Endodermal cell (in vitro differentiated cells): ENCODE data around the gene OR13C9. TPM values are rescaled to one million over a fixed set of nuclear protein-coding genes. Genes with fewer than 3 reads are reported as not detected.
"Not testable (repeated sequence)": the region's sequence is repeated elsewhere in the genome, so short reads cannot be mapped to it uniquely, and the experiment has no call there.

ENCODE experiments used
- DNase-seq: peaks from one replicate; pipeline ENCODE4 v3.0.0-alpha.2; 2017
- H3K27ac ChIP-seq: 2 replicates; pipeline ENCODE4 v1.5.1; 2013; ENCODE audit warnings: mild to moderate bottlenecking, low read depth, low read length, moderate library complexity
- H3K27me3 ChIP-seq: 2 replicates; pipeline ENCODE4 v1.6.1; 2013; ENCODE audit warnings: mild to moderate bottlenecking, low read length, moderate library complexity; ENCODE audit not compliant: insufficient read depth, control insufficient read depth, poor library complexity, severe bottlenecking
- H3K36me3 ChIP-seq: 2 replicates; pipeline ENCODE4 v1.7.0; 2013; ENCODE audit warnings: mild to moderate bottlenecking, low read length, moderate library complexity; ENCODE audit not compliant: control insufficient read depth, insufficient read depth
- H3K4me1 ChIP-seq: one replicate; pipeline ENCODE4 v1.7.0; 2013; ENCODE audit warnings: low read length; ENCODE audit not compliant: control insufficient read depth, insufficient read depth
- H3K4me3 ChIP-seq: 2 replicates; pipeline ENCODE4 v1.5.1; 2013; ENCODE audit warnings: mild to moderate bottlenecking, low read length, moderate library complexity
- H3K9ac ChIP-seq: 2 replicates; pipeline ENCODE4 v1.6.1; 2013; ENCODE audit warnings: mild to moderate bottlenecking, low read length, moderate library complexity; ENCODE audit not compliant: poor library complexity, severe bottlenecking; ENCODE audit errors: extremely low read depth
- H3K9me3 ChIP-seq: 2 replicates; pipeline ENCODE4 v1.6.1; 2013; ENCODE audit warnings: mild to moderate bottlenecking, low read length, moderate library complexity; ENCODE audit not compliant: control insufficient read depth
- H3K27ac Mint-ChIP-seq: 2 replicates; pipeline ENCODE4 v1.8.0; 2020; ENCODE audit warnings: mixed read lengths
- H3K27me3 Mint-ChIP-seq: 2 replicates; pipeline ENCODE4 v1.8.0; 2021; ENCODE audit warnings: mild to moderate bottlenecking, mixed read lengths; ENCODE audit not compliant: insufficient read depth
- H3K36me3 Mint-ChIP-seq: 2 replicates; pipeline ENCODE4 v1.8.0; 2020; ENCODE audit warnings: low read depth, mixed read lengths
- H3K4me1 Mint-ChIP-seq: 2 replicates; pipeline ENCODE4 v1.8.0; 2020; ENCODE audit warnings: mixed read lengths
- H3K4me3 Mint-ChIP-seq: 2 replicates; pipeline ENCODE4 v1.8.0; 2020; ENCODE audit warnings: mild to moderate bottlenecking, moderate library complexity, mixed read lengths
- H3K9me3 Mint-ChIP-seq: 2 replicates; pipeline ENCODE4 v1.8.0; 2020; ENCODE audit warnings: mild to moderate bottlenecking, mixed read lengths
- CTCF ChIP-seq: fragments of 200-600 bp; sonication (generic); conservative IDR thresholded peaks from 2 replicates; pipeline ENCODE4 v1.5.0; 2021; ENCODE audit warnings: antibody characterized with exemption, mild to moderate bottlenecking
- WGBS, 2 experiments: methylation state at CpG; one replicate each; pipeline versions ENCODE4 v1.1.5 to v1.1.7; 2013; ENCODE audit warnings: missing lambda C conversion rate in 2 of 2, mixed read lengths in 1 of 2; ENCODE audit not compliant: insufficient coverage in 1 of 2, insufficient read length in 1 of 2; 5-methylcytosine and 5-hydroxymethylcytosine counted together
- total RNA-seq, 2 donors: library from RNA; stranded (reverse); fragmentation: NEBNext Ultra II Directional in 1 of 2; extraction: Animal tissue kit (Norgen Biotek cat#: 25700) in 1 of 2; gene quantifications; 2 replicates in 1 of 2; 3 replicates in 1 of 2; pipeline ENCODE4 v1.2.1, GENCODE V29; 2021

OR13C9 gene
- total RNA-seq, 2 donors from 2014 or later, result not detected

GRCh38 chr9:104633976-104634520, 16.0 kb upstream of the OR13C9 start:
- Mint-ChIP-seq H3K36me3 (no peaks in the 10 kb centered on the region), H3K9me3 (peaks cover 4% of the 10 kb centered on the region), H3K4me1 (no peaks in the 10 kb centered on the region), H3K27ac (no peak overlapping the region), H3K4me3 (no peak overlapping the region), H3K27me3 (no peaks in the 10 kb centered on the region)
- Histone ChIP-seq H3K4me1 (no peaks in the 10 kb centered on the region), H3K9me3 (peaks cover 3% of the 10 kb centered on the region), H3K27me3 (peaks cover 5% of the 10 kb centered on the region), H3K4me3 (no peak overlapping the region), H3K27ac (no peak overlapping the region), H3K36me3 (no peaks in the 10 kb centered on the region), H3K9ac (no peak overlapping the region)
- TF ChIP-seq CTCF, result no peak
- DNase-seq, result no peak
- 92 to 95% methylated on average over 19 to 30 of the region's 30 CpGs for WGBS, 2 experiments

DNA sequence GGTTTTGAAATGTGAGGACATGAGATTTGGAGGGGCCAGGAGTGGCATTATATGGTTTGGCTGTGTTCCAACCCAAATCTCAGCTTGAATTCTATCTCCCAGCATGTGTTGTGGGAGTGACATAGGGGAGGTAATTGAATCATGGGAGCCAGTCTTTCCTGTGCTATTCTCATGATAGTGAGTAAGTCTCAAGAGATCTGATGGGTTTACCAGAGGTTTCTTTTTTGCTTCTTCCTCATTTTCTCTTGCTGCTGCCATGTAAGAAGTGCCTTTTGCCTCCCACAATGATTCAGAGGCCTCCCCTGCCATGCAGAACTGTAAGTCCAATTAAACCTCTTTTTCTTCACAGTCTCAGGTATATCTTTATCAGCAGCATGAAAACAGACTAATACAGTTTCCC, 8.0 kb upstream of the OR13C9 start:
- not testable (repeated sequence) for H3K36me3 ChIP-seq, H3K27ac Mint-ChIP-seq, H3K4me1 ChIP-seq, H3K27ac ChIP-seq, DNase-seq, H3K9ac ChIP-seq, H3K4me3 ChIP-seq, H3K4me3 Mint-ChIP-seq, H3K27me3 ChIP-seq, H3K27me3 Mint-ChIP-seq, H3K9me3 ChIP-seq, H3K36me3 Mint-ChIP-seq, H3K4me1 Mint-ChIP-seq
- peaks cover 10% of the 10 kb centered on the region for H3K9me3 Mint-ChIP-seq

- no peak overlapping the region for H3K27ac ChIP-seq
- no peaks in the 10 kb centered on the region for H3K27me3 ChIP-seq
- Mint-ChIP-seq H3K4me3 (no peak overlapping the region), H3K27ac (no peak overlapping the region), H3K36me3 (no peaks in the 10 kb centered on the region), H3K4me1 (no peaks in the 10 kb centered on the region), H3K9me3 (no peaks in the 10 kb centered on the region), H3K27me3 (no peaks in the 10 kb centered on the region)
- H3K9ac ChIP-seq, result no peak overlapping the region
- DNase-seq, result no peak
- H3K4me1 ChIP-seq, result no peaks in the 10 kb centered on the region
- H3K9me3 ChIP-seq, result no peaks in the 10 kb centered on the region
- TF ChIP-seq CTCF, result no peak
- no peak overlapping the region for H3K4me3 ChIP-seq
- no peaks in the 10 kb centered on the region for H3K36me3 ChIP-seq
Measured at GRCh38 chr9:104617418-104617817, 586 bp downstream of the OR13C9 start.

- DNase-seq, result no peak
- Histone ChIP-seq H3K27me3 (no peaks in the 10 kb centered on the region), H3K4me1 (no peaks in the 10 kb centered on the region), H3K4me3 (no peak overlapping the region), H3K36me3 (no peaks in the 10 kb centered on the region), H3K9me3 (no peaks in the 10 kb centered on the region), H3K9ac (no peak overlapping the region), H3K27ac (no peak overlapping the region)
- no peak for TF ChIP-seq CTCF
- Mint-ChIP-seq H3K4me3 (no peak overlapping the region), H3K36me3 (no peaks in the 10 kb centered on the region), H3K27me3 (no peaks in the 10 kb centered on the region), H3K27ac (no peak overlapping the region), H3K4me1 (no peaks in the 10 kb centered on the region), H3K9me3 (no peaks in the 10 kb centered on the region)
- WGBS, 2 experiments, result 93% methylated on average over 2 of the region's 2 CpGs; no CpG with 5 or more reads in 1 of the 2 experiments
Measured at GRCh38 chr9:104611213-104611612, 6.8 kb downstream of the OR13C9 start.
